Cerebellar cortex (tissue), 1 donor: ENCODE results near the gene USP17L27.
"Not testable (repeated sequence)": the region's sequence is repeated elsewhere in the genome, so short reads cannot be mapped to it uniquely, and the experiment has no call there.

Source experiments
- DNase-seq: peaks from one replicate; pipeline ENCODE4 v3.0.0-alpha.2; 2015; ENCODE audit warnings: low spot score

Gene USP17L27

GRCh38 chr4:9343848-9344247 is at the start of gene USP17L27:
Gene USP17L27 (plus strand): TSS chr4:9344148. CDS start chr4:9344148, 0 bp downstream.
- DNase-seq = not testable (repeated sequence)

- DNase-seq = not testable (repeated sequence)
Measured at GRCh38 chr4:9324191-9324590, 19.8 kb upstream of the USP17L27 start.

- not testable (repeated sequence) for DNase-seq
Measured at GRCh38 chr4:9324865-9325264, 19.1 kb upstream of the USP17L27 start, which contains the start of gene USP17L24. Gene USP17L24 (plus strand): TSS chr4:9325165. CDS start chr4:9325165, 0 bp downstream.

GRCh38 chr4:9329611-9330010 is 14.3 kb upstream of the USP17L27 start, which contains the start of gene USP17L25:
Gene USP17L25 (plus strand): TSS chr4:9329911. CDS start chr4:9329911, 0 bp downstream.
- DNase-seq = not testable (repeated sequence)

GRCh38 chr4:9334358-9334757 is 9.6 kb upstream of the USP17L27 start, which contains the start of gene USP17L26:
Gene USP17L26 (plus strand): TSS chr4:9334658. CDS start chr4:9334658, 0 bp downstream.
- not testable (repeated sequence) for DNase-seq

- DNase-seq = not testable (repeated sequence)
Measured at GRCh38 chr4:9339103-9339502, 4.8 kb upstream of the USP17L27 start, which contains the start of gene USP17L5. Gene USP17L5 (plus strand): TSS chr4:9339403. CDS start chr4:9339403, 0 bp downstream.

- not testable (repeated sequence) for DNase-seq
Measured at GRCh38 chr4:9348593-9348992, 4.6 kb downstream of the USP17L27 start, which contains the start of gene USP17L28. Gene USP17L28 (plus strand): TSS chr4:9348893. CDS start chr4:9348893, 0 bp downstream.

GRCh38 chr4:9350866-9351265 is 6.9 kb downstream of the USP17L27 start:
- not testable (repeated sequence) for DNase-seq

GRCh38 chr4:9353338-9353737 is 9.4 kb downstream of the USP17L27 start, which contains the start of gene USP17L29:
Gene USP17L29 (plus strand): TSS chr4:9353638. CDS start chr4:9353638, 0 bp downstream.
- not testable (repeated sequence) for DNase-seq

- not testable (repeated sequence) for DNase-seq
Measured at GRCh38 chr4:9362829-9363228, 18.9 kb downstream of the USP17L27 start, which contains the start of gene USP17L30. Gene USP17L30 (plus strand): TSS chr4:9363129. CDS start chr4:9363129, 0 bp downstream.

GRCh38 chr4:9379881-9380280 is 35.9 kb downstream of the USP17L27 start:
- DNase-seq = not testable (repeated sequence)

GRCh38 chr4:9381012-9381534 is 37.1 kb downstream of the USP17L27 start:
- DNase-seq = not testable (repeated sequence)

- DNase-seq = no peak
Measured at GRCh38 chr4:9384126-9384525, 40.2 kb downstream of the USP17L27 start.

- DNase-seq = not testable (repeated sequence)
Measured at GRCh38 chr4:9389001-9389400, 45.1 kb downstream of the USP17L27 start.
